HG03378 (cell line): ENCODE results near the gene PPCDC.

Source experiments
- ATAC-seq: cut with Tn5 transposase; IDR thresholded peaks from one replicate; pipeline ENCODE4 v1.9.1; 2021; ENCODE audit warnings: mild to moderate bottlenecking, moderate library complexity; ENCODE audit not compliant: unreplicated experiment

PPCDC gene

GRCh38 chr15:75043509-75044257 is 20.3 kb downstream of the PPCDC start:
- ATAC-seq: peak; percentile 33

- no peak for ATAC-seq
These were observed 21.0 kb downstream of the PPCDC start for GRCh38 chr15:75044258-75044878.

- ATAC-seq: no peak
These were observed 22.1 kb downstream of the PPCDC start for GRCh38 chr15:75045332-75046015.

- no peak for ATAC-seq
These were observed 25.0 kb downstream of the PPCDC start for GRCh38 chr15:75048394-75048793.

- no peak for ATAC-seq
These were observed 26.0 kb downstream of the PPCDC start for GRCh38 chr15:75049392-75049791.

GRCh38 chr15:75050283-75050682 is 26.9 kb downstream of the PPCDC start:
- ATAC-seq: no peak

- ATAC-seq: no peak
These were observed 27.8 kb downstream of the PPCDC start for GRCh38 chr15:75051191-75051608.

- ATAC-seq: no peak
These were observed 28.3 kb downstream of the PPCDC start for GRCh38 chr15:75051711-75052110.

GRCh38 chr15:75052972-75053747 is 29.8 kb downstream of the PPCDC start:
- ATAC-seq: no peak

- no peak for ATAC-seq
These were observed 30.3 kb downstream of the PPCDC start for GRCh38 chr15:75053748-75054125.

- no peak for ATAC-seq
These were observed 30.9 kb downstream of the PPCDC start for GRCh38 chr15:75054172-75054897.

- no peak for ATAC-seq
These were observed 32.6 kb downstream of the PPCDC start for GRCh38 chr15:75056036-75056435.

- ATAC-seq: no peak
These were observed 34.9 kb downstream of the PPCDC start for GRCh38 chr15:75058127-75058905.

- no peak for ATAC-seq
These were observed 36.2 kb downstream of the PPCDC start for GRCh38 chr15:75059607-75060006.

GRCh38 chr15:75061272-75061671 is 37.9 kb downstream of the PPCDC start:
- no peak for ATAC-seq

- ATAC-seq: no peak
These were observed 39.3 kb downstream of the PPCDC start for GRCh38 chr15:75062706-75063105.

- no peak for ATAC-seq
These were observed 39.9 kb downstream of the PPCDC start for GRCh38 chr15:75063338-75063737.

- no peak for ATAC-seq
These were observed 40.5 kb downstream of the PPCDC start for GRCh38 chr15:75063889-75064288.

- no peak for ATAC-seq
These were observed 41.5 kb downstream of the PPCDC start for GRCh38 chr15:75064846-75065245.

GRCh38 chr15:75065467-75065850 is 42.1 kb downstream of the PPCDC start:
- no peak for ATAC-seq
